BLaER1 treated with 17β-estradiol and CSF1 and Interleukin-3, amounts not matched to agents 10 nM and 100 nM (cell line): Measurements from ENCODE around the gene ETS2.

Source experiments
- H3K27ac ChIP-seq, 11 experiments: shearing (Covaris generic); formaldehyde crosslinking; 2 replicates each; pipeline ENCODE4 v1.8.1; 2022
- H3K27me3 ChIP-seq, 11 experiments: shearing (Covaris generic); formaldehyde crosslinking; 2 replicates each; pipeline ENCODE4 v1.8.1; 2022
- H3K36me3 ChIP-seq, 11 experiments: shearing (Covaris generic); formaldehyde crosslinking; 2 replicates each; pipeline ENCODE4 v1.8.1; 2022
- H3K4me1 ChIP-seq, 10 experiments: shearing (Covaris generic); formaldehyde crosslinking; 2 replicates each; pipeline ENCODE4 v1.8.1; 2022
- H3K4me2 ChIP-seq, 11 experiments: shearing (Covaris generic); formaldehyde crosslinking; 2 replicates each; pipeline ENCODE4 v1.8.1; 2022
- H3K4me3 ChIP-seq, 10 experiments: shearing (Covaris generic); formaldehyde crosslinking; 2 replicates each; pipeline ENCODE4 v1.8.1; 2022
- H3K9ac ChIP-seq, 11 experiments: shearing (Covaris generic); formaldehyde crosslinking; 2 replicates each; pipeline ENCODE4 v1.8.1; 2022
- H3K9me3 ChIP-seq, 11 experiments: shearing (Covaris generic); formaldehyde crosslinking; replicated peaks in 1 of 11; 2 replicates each; pipeline ENCODE4 v1.8.1; 2022
- H4K20me1 ChIP-seq, 11 experiments: shearing (Covaris generic); formaldehyde crosslinking; 2 replicates each; pipeline ENCODE4 v1.8.1; 2022
- Cebpa-rat ChIP-seq, 11 experiments: shearing (Covaris generic); IDR thresholded peaks; 2 replicates each; pipeline ENCODE4 v1.8.1; 2022

ETS2 gene

DNA sequence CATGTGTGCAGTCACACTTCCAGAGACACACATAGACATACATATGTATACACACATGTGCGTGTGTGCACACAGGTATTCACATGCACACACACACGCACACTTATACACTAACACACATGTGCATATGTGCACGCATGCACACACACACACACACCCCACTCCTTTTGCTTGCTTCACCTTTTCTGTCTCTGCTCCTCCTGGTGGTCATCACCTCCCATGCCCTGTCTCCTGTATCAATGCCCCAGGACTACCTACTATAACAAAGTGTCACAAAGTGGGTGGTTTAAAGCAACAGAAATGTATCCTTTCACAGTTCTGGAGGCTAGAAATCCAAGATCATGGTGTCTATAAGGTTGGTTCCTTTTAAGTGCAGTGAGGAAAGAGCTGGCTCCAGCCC is 27.4 kb downstream of the ETS2 start:
- Histone ChIP-seq H4K20me1 (no peaks in the 10 kb centered on the region), H3K36me3 (no peaks in the 10 kb centered on the region), H3K9me3 (peaks cover 0 to 9% (median under 1%) of the 10 kb centered on the region in 11 experiments; a peak in 11 of 22 replicates), H3K9ac (no peak overlapping the region), H3K4me1 (peaks cover 7 to 42% (median 27%) of the 10 kb centered on the region in 10 experiments), H3K4me3 (no peak overlapping the region), H3K27me3 (no peaks in the 10 kb centered on the region), H3K4me2 (peak overlapping the region in 5 of 11 experiments; percentile 31 to 95 (median 80); a peak in 9 of 22 replicates), H3K27ac (peak overlapping the region in 9 of 11 experiments; percentile 80 to 95 (median 87); a peak in 14 of 22 replicates)
- no peak for TF ChIP-seq Cebpa-rat (IDR thresholded peaks at IDR 0.05)

DNA sequence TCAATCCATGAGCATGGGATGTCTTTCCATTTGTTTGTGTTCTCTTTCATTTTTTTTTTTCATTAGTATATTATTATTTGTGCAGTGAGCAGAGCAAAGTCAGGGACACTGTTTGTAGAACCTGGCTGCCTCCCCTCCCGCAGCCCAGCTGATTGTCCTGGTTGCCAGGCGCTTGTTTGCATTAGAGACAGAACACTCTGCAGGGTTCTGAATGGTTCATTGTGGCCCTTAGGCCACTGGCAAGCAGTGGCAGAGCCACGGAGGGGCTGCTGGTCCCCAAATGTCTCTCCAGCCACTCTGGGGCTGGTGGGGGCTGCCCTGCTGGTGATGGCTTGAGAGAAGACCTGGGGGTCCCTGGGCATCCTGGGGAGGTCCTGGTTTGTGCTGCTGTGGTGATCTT is 29.0 kb downstream of the ETS2 start:
- no peak for TF ChIP-seq Cebpa-rat (IDR thresholded peaks at IDR 0.05)
- Histone ChIP-seq H4K20me1 (no peaks in the 10 kb centered on the region), H3K9ac (no peak overlapping the region), H3K27me3 (no peaks in the 10 kb centered on the region), H3K4me1 (peaks cover 7 to 45% (median 27%) of the 10 kb centered on the region in 10 experiments), H3K9me3 (peaks cover 0 to 9% (median 3%) of the 10 kb centered on the region in 11 experiments; a peak in 5 of 22 replicates), H3K4me3 (no peak overlapping the region), H3K27ac (0 out of 22 replicates have a peak overlapping the region, but pooled peaks of 1 of the 11 experiments have one; percentile 25), H3K4me2 (no peak overlapping the region), H3K36me3 (no peaks in the 10 kb centered on the region)

DNA sequence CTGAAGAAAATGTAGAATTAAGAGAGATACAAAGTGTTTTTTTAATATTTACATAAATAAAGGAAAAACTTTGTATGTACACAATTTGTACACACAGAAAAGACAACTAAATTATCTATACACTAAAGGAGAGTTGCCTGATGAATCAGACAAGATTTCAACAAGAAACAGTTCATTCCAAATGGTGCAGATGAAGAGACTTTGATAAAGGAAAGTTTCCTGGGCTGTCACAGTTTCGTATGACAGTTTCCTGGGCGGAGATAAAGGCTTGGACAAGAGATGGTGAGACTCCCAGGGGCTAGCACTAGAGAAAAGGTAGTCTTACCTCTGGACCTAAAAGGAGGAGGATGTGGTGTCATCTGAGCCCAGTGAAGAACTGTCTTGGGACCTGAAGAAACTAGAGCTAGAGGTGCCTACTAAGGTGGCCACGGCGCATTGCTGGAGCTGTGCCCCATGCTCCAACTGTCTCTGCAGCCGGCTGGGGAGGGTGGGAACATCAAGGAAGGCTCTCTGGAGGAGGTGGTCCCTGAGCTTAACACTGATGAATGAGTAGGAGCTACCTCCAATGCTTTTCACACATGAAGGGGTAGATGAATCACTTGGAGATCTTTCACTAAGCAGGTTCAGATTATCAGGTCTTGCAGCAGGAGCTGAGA is 32.2 kb downstream of the ETS2 start:
- Histone ChIP-seq H3K4me3 (no peak overlapping the region), H3K27me3 (no peaks in the 10 kb centered on the region), H3K9ac (no peak overlapping the region), H3K27ac (no peak overlapping the region), H3K9me3 (peaks cover 0 to 13% (median 0%) of the 10 kb centered on the region in 11 experiments; a peak in 4 of 22 replicates), H3K36me3 (no peaks in the 10 kb centered on the region), H4K20me1 (no peaks in the 10 kb centered on the region), H3K4me2 (peak overlapping the region in 1 of 11 experiments; percentile 7; a peak in 1 of 22 replicates), H3K4me1 (peaks cover 0 to 35% (median 13%) of the 10 kb centered on the region in 10 experiments; a peak in 15 of 20 replicates)
- no peak for TF ChIP-seq Cebpa-rat (IDR thresholded peaks at IDR 0.05)

DNA sequence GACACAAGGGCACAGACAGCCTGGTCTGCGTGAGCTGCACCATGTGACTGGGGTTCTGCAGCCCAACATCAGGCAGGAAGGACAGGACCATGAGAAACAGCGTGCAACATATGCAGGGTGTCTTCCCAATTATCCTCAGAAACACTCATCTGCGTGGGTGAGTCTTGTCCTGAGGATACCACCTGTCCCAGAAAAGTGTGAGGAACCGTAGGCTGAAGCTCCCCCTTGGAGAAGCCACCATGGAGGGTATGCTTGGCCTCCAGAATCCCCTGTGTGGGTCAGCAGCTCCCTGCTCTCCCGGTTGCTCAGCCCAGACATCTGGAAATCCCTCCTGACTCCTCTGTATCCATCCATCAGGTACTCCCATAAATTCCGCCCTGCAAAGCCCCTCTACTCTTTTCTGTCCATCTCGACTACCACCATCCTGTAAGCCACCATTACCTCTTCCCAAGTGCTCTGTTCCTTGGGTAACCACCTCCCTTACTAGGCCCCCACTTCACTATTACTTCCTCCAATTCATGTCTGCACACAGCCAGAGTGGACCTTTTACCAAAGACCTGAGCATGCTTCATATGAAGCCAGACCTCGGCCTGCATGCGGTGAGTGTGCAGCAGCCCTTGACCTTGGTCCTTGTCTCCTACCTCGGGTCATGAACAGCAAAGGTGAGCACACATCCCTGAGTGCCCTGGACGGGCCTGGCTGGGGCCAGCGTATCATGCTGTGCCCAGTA is 33.0 kb downstream of the ETS2 start:
- Histone ChIP-seq H3K27ac (no peak overlapping the region), H3K36me3 (no peaks in the 10 kb centered on the region), H4K20me1 (no peaks in the 10 kb centered on the region), H3K9me3 (peaks cover 0 to 13% (median 0%) of the 10 kb centered on the region in 11 experiments; a peak in 4 of 22 replicates), H3K4me1 (peaks cover 0 to 27% (median 11%) of the 10 kb centered on the region in 10 experiments; a peak in 14 of 20 replicates), H3K4me2 (0 out of 22 replicates have a peak overlapping the region, but pooled peaks of 1 of the 11 experiments have one; percentile 48), H3K4me3 (no peak overlapping the region), H3K9ac (no peak overlapping the region), H3K27me3 (no peaks in the 10 kb centered on the region)
- TF ChIP-seq Cebpa-rat (IDR thresholded peaks at IDR 0.05) = no peak

DNA sequence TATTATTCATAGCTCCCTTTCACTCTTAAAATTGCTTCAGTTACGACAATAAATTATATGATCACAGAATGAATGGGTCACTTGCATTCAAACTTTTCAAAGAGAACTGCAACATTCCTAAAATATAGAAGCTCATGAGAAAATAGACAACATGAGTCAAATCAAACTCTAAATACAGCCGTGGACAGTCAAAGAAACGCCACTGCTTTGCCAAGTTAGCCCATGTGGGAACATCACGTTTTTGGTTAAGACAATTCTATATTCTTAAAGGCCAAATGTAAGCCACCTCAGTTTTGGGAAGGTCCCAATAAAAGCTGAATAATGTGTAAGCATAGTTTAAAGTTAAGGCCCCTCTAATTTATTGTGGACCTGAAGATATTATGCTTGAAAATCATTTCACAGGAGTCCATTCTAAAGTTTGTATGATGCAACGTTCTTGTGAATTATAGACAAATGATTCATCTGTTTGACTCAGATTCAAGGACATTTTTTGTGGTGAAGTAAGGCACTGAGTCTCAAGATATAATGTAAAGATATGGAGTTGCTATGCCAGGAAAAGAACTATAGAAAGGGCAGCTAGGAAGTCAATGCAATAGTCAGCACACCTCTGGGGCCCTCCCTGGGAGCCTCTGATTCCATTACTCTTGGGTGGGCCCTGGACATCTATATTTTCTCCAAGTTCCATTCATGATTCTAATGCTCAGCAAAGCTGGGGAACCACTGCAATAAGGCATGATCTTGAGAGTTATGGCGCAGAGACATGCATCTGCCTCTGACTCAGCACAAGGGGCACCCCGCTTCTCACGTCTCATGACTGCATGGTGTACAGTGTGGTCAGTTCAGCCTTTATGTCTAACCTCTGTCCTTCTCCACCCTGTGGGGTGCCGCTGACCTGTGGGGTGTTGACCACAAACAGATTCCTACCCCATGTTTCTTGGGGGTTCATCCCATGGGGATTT is 33.9 kb downstream of the ETS2 start:
- Histone ChIP-seq H3K4me2 (peak overlapping the region in 4 of 11 experiments; percentile 16 to 48 (median 45); a peak in 5 of 22 replicates), H3K27ac (peak overlapping the region in 2 of 11 experiments; percentile 18 to 26; a peak in 2 of 22 replicates), H4K20me1 (no peaks in the 10 kb centered on the region), H3K9ac (no peak overlapping the region), H3K4me1 (peaks cover 0 to 23% (median 10%) of the 10 kb centered on the region in 10 experiments; a peak in 14 of 20 replicates), H3K27me3 (no peaks in the 10 kb centered on the region), H3K4me3 (no peak overlapping the region), H3K36me3 (no peaks in the 10 kb centered on the region), H3K9me3 (peaks cover 1 to 18% (median 3%) of the 10 kb centered on the region in 11 experiments; a peak in 16 of 22 replicates)
- TF ChIP-seq Cebpa-rat (IDR thresholded peaks at IDR 0.05) = no peak

DNA sequence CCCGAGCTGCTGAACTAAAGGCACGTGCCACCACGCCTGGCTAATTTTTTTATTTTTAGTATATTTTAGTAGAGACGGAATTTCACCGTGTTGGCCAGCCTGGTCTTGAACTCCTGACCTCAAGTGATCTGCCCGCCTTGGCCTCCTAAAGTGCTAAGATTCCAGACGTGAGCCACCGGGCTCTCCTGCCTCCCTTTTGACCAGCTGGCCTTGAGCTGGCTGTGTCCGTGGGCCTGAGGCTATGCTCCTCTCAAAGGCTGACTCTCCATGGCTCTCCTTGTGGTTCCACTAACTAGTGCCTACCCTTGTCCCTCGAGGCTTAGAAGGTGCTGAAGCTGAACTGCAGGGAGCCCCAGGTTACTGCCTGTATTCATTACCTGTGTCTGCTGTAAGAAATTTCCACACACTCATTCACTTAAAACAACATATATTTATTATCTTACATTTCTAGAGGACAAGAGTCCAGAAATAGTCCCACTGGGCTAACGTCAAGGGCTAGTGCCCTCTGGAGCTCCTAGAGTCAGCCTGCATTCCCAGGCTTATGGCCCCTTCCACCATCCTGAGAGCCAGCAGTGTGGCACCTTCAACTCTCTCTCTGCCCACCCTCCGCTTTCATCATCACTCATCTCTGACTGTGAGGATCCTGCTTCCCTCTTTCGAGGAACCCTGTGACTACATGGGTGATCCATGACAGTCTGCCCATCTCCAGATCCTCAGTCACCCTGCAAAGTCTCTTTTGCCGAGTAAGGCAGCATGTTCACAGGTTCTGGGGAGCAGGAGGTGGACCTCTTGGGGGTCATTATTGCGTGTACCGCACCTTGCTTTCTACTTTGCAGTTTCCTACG is 34.9 kb downstream of the ETS2 start:
- Histone ChIP-seq H3K27me3 (no peaks in the 10 kb centered on the region), H3K9ac (no peak overlapping the region), H3K4me1 (peaks cover 0 to 23% (median 10%) of the 10 kb centered on the region in 10 experiments; a peak in 14 of 20 replicates), H4K20me1 (no peaks in the 10 kb centered on the region), H3K4me3 (no peak overlapping the region), H3K27ac (peak overlapping the region in 5 of 11 experiments; percentile 18 to 26 (median 23); a peak in 4 of 22 replicates), H3K36me3 (no peaks in the 10 kb centered on the region), H3K4me2 (peak overlapping the region in 5 of 11 experiments; percentile 1 to 48 (median 39); a peak in 6 of 22 replicates), H3K9me3 (peaks cover 5 to 24% (median 10%) of the 10 kb centered on the region in 11 experiments; a peak in 18 of 22 replicates)
- TF ChIP-seq Cebpa-rat (IDR thresholded peaks at IDR 0.05) = no peak

DNA sequence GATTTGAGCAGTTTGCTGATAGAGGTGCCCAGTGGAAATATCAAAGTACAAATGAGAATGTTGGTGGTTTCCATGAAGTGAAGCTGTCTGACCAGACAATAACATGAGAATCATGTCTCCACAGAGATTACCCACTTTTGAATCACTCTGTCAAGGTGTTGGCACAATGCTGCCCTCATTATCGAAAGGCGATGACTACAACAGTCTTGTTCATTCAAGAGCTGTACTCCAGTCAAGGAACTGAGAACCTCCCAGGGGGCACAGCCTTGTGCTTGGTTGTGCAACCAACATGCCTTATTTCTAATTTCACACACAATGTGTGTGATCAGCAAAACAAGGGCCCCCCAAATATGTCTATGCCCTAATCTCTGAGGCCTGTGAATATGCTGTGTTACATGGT is 35.7 kb downstream of the ETS2 start:
- Histone ChIP-seq H4K20me1 (no peaks in the 10 kb centered on the region), H3K9ac (no peak overlapping the region), H3K9me3 (peaks cover 5 to 24% (median 10%) of the 10 kb centered on the region in 11 experiments; a peak in 18 of 22 replicates), H3K27ac (peak overlapping the region in 2 of 11 experiments; percentile 38 to 39; a peak in 2 of 22 replicates), H3K27me3 (no peaks in the 10 kb centered on the region), H3K4me1 (peaks cover 0 to 23% (median 10%) of the 10 kb centered on the region in 10 experiments; a peak in 14 of 20 replicates), H3K36me3 (no peaks in the 10 kb centered on the region), H3K4me2 (peak overlapping the region in 8 of 11 experiments; percentile 1 to 39 (median 10); a peak in 13 of 22 replicates), H3K4me3 (no peak overlapping the region)
- TF ChIP-seq Cebpa-rat (IDR thresholded peaks at IDR 0.05) = 0 out of 22 replicates have a peak, but pooled peaks of 2 of the 11 experiments have one; percentile 8 to 23
